WTC11 (cell line): Measurements from ENCODE around the gene MYO5C.

Experiments
- ATF2 ChIP-seq: sonication (generic); formaldehyde crosslinking; IDR thresholded peaks from 2 replicates; pipeline ENCODE4 v1.8.1; 2022; ENCODE audit warnings: low read depth, missing genetic modification reagents, borderline replicate concordance
- CBFB ChIP-seq: sonication (generic); formaldehyde crosslinking; IDR thresholded peaks from 2 replicates; pipeline ENCODE4 v1.8.1; 2022; ENCODE audit warnings: mild to moderate bottlenecking, low read depth, missing genetic modification reagents
- PRDM15 ChIP-seq: sonication (generic); formaldehyde crosslinking; IDR thresholded peaks from 2 replicates; pipeline ENCODE4 v1.8.0; 2022; ENCODE audit warnings: missing genetic modification reagents
- TF ChIP-seq, protein P1 (sequence below): fragments of 200-600 bp; IDR thresholded peaks from 2 replicates; pipeline ENCODE4 v1.8.0; 2022; ENCODE audit warnings: antibody characterized with exemption

GRCh38 chr15:52199271-52199670 lies 96.3 kb downstream of the MYO5C start:
- TF ChIP-seq ATF2 (CRISPR knock-in tag) (no peak), PRDM15 (CRISPR knock-in tag) (no peak), CBFB (CRISPR knock-in tag) (no peak)
- TF ChIP-seq, protein P1, sequence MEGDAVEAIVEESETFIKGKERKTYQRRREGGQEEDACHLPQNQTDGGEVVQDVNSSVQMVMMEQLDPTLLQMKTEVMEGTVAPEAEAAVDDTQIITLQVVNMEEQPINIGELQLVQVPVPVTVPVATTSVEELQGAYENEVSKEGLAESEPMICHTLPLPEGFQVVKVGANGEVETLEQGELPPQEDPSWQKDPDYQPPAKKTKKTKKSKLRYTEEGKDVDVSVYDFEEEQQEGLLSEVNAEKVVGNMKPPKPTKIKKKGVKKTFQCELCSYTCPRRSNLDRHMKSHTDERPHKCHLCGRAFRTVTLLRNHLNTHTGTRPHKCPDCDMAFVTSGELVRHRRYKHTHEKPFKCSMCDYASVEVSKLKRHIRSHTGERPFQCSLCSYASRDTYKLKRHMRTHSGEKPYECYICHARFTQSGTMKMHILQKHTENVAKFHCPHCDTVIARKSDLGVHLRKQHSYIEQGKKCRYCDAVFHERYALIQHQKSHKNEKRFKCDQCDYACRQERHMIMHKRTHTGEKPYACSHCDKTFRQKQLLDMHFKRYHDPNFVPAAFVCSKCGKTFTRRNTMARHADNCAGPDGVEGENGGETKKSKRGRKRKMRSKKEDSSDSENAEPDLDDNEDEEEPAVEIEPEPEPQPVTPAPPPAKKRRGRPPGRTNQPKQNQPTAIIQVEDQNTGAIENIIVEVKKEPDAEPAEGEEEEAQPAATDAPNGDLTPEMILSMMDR = no peak
